ENCODE results near the gene PRUNE2. TPM values are rescaled to one million over a fixed set of nuclear protein-coding genes. Genes with fewer than 3 reads are reported as not detected.

Gene PRUNE2
- total and polyA plus RNA-seq, 4 donors, result 1.3 to 4.5 (median 1.6) TPM

DNA sequence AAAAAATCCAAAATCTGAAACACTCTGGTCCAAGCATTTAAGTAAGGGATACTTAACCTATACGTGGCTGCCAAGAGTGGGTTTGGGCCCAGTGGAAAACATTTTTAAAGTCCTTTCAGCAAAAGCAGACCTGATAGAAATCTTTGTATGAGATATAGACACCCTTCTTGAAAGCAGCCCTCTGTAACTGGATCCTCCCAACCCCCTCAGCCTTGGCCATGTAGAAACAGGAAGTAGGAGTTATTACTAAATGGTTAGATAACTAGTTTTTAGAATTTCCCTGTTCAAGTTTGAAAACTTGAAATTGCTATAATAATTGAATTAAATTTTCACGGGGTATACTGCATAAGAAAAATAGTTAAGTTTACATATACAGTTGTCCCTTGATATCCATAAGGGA lies 253.0 kb downstream of the PRUNE2 start:
- no peaks in the 10 kb centered on the region for H3K4me1 ChIP-seq (ENCODE audit: control insufficient read depth in 4 of 4, insufficient read depth in 4 of 4, low read length in 3 of 4)
- TF ChIP-seq FOXA2 (IDR thresholded peaks at IDR 0.05), result no peak
- TF ChIP-seq, protein P1, sequence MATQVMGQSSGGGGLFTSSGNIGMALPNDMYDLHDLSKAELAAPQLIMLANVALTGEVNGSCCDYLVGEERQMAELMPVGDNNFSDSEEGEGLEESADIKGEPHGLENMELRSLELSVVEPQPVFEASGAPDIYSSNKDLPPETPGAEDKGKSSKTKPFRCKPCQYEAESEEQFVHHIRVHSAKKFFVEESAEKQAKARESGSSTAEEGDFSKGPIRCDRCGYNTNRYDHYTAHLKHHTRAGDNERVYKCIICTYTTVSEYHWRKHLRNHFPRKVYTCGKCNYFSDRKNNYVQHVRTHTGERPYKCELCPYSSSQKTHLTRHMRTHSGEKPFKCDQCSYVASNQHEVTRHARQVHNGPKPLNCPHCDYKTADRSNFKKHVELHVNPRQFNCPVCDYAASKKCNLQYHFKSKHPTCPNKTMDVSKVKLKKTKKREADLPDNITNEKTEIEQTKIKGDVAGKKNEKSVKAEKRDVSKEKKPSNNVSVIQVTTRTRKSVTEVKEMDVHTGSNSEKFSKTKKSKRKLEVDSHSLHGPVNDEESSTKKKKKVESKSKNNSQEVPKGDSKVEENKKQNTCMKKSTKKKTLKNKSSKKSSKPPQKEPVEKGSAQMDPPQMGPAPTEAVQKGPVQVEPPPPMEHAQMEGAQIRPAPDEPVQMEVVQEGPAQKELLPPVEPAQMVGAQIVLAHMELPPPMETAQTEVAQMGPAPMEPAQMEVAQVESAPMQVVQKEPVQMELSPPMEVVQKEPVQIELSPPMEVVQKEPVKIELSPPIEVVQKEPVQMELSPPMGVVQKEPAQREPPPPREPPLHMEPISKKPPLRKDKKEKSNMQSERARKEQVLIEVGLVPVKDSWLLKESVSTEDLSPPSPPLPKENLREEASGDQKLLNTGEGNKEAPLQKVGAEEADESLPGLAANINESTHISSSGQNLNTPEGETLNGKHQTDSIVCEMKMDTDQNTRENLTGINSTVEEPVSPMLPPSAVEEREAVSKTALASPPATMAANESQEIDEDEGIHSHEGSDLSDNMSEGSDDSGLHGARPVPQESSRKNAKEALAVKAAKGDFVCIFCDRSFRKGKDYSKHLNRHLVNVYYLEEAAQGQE (IDR thresholded peaks at IDR 0.05), result no peak
- TF ChIP-seq, protein P2, sequence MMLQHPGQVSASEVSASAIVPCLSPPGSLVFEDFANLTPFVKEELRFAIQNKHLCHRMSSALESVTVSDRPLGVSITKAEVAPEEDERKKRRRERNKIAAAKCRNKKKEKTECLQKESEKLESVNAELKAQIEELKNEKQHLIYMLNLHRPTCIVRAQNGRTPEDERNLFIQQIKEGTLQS (IDR thresholded peaks at IDR 0.05), result no peak
- no peak for TF ChIP-seq FOXA1 (IDR thresholded peaks at IDR 0.05)
- H3K4me3 ChIP-seq (ENCODE audit: low read depth in 1 of 3, low read length in 3 of 3), result no peak overlapping the region
- no peak overlapping the region for H3K27ac ChIP-seq (ENCODE audit: low read depth in 1 of 2, low read length in 2 of 2)
- no peaks in the 10 kb centered on the region for H3K27me3 ChIP-seq (ENCODE audit: control insufficient read depth in 4 of 4, insufficient read depth in 4 of 4, low read length in 3 of 4)
- WGBS, result 76% methylated on average over 2 of the region's 2 CpGs
- no peak overlapping the region for H3K9ac ChIP-seq (ENCODE audit: low read depth in 1 of 2, low read length in 2 of 2)
- DNase-seq (ENCODE audit: low spot score), result no peak
- no peaks in the 10 kb centered on the region for H3K9me3 ChIP-seq (ENCODE audit: control insufficient read depth in 4 of 4, low read length in 3 of 4)
- no peaks in the 10 kb centered on the region for H3K36me3 ChIP-seq (ENCODE audit: control insufficient read depth in 4 of 4, insufficient read depth in 3 of 4, low read depth in 1 of 4, low read length in 3 of 4)

DNA sequence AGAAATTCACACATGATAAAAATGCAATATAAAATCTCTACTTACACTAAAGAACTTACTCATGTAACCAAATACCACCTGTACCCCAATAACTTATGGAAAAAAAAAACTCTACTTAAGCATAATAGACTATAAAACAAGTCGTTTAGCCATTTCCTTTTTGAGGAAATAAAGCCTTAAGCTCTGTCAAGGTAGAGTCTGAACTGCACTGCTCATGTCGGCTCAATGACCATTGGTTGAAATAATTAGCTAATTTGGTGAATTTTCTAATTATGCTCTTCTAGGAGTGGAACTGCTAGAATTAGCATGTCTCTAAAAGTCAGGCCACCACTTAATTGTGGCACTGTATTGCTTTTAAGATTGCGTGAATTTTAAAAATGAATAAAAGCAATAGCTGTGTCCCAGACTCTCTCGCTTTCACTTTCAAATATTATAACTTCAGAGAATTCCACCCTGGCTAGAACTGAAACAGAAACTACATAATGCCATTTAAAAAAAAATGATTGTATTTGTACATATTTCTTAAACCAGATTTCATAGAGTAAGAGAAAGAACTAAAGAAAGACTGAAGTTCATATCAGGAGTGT lies 254.7 kb downstream of the PRUNE2 start:
- no peaks in the 10 kb centered on the region for H3K36me3 ChIP-seq (ENCODE audit: control insufficient read depth in 4 of 4, insufficient read depth in 3 of 4, low read depth in 1 of 4, low read length in 3 of 4)
- 56% methylated on average over 4 of the region's 4 CpGs for WGBS
- TF ChIP-seq, protein P1 (IDR thresholded peaks at IDR 0.05), result no peak
- TF ChIP-seq, protein P3, sequence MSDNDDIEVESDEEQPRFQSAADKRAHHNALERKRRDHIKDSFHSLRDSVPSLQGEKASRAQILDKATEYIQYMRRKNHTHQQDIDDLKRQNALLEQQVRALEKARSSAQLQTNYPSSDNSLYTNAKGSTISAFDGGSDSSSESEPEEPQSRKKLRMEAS (IDR thresholded peaks at IDR 0.05), result no peak
- TF ChIP-seq NR2F2 (IDR thresholded peaks at IDR 0.05) (no peak), GABPA (IDR thresholded peaks at IDR 0.05 in 1 of 2, conservative IDR thresholded peaks at IDR 0.05 in 1 of 2) (no peak), JUND (IDR thresholded peaks at IDR 0.05) (no peak), SP1 (IDR thresholded peaks at IDR 0.05) (no peak), YY1 (IDR thresholded peaks at IDR 0.05) (no peak), FOXA2 (IDR thresholded peaks at IDR 0.05) (no peak), EGR1 (IDR thresholded peaks at IDR 0.05; ENCODE audit: low read depth in 2 of 2) (no peak), RAD21 (IDR thresholded peaks at IDR 0.05) (no peak), TAF1 (conservative IDR thresholded peaks at IDR 0.05) (no peak), FOXA1 (IDR thresholded peaks at IDR 0.05) (no peak), HNF4G (IDR thresholded peaks at IDR 0.05) (no peak), HNF4A (conservative IDR thresholded peaks at IDR 0.05) (no peak), RXRA (IDR thresholded peaks at IDR 0.05) (no peak)
- TF ChIP-seq, protein P2 (IDR thresholded peaks at IDR 0.05), result no peak
- TF ChIP-seq, protein P4, sequence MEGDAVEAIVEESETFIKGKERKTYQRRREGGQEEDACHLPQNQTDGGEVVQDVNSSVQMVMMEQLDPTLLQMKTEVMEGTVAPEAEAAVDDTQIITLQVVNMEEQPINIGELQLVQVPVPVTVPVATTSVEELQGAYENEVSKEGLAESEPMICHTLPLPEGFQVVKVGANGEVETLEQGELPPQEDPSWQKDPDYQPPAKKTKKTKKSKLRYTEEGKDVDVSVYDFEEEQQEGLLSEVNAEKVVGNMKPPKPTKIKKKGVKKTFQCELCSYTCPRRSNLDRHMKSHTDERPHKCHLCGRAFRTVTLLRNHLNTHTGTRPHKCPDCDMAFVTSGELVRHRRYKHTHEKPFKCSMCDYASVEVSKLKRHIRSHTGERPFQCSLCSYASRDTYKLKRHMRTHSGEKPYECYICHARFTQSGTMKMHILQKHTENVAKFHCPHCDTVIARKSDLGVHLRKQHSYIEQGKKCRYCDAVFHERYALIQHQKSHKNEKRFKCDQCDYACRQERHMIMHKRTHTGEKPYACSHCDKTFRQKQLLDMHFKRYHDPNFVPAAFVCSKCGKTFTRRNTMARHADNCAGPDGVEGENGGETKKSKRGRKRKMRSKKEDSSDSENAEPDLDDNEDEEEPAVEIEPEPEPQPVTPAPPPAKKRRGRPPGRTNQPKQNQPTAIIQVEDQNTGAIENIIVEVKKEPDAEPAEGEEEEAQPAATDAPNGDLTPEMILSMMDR (IDR thresholded peaks at IDR 0.05; ENCODE audit: low read depth, low read length, missing input control), result no peak
- TF ChIP-seq, protein P5, sequence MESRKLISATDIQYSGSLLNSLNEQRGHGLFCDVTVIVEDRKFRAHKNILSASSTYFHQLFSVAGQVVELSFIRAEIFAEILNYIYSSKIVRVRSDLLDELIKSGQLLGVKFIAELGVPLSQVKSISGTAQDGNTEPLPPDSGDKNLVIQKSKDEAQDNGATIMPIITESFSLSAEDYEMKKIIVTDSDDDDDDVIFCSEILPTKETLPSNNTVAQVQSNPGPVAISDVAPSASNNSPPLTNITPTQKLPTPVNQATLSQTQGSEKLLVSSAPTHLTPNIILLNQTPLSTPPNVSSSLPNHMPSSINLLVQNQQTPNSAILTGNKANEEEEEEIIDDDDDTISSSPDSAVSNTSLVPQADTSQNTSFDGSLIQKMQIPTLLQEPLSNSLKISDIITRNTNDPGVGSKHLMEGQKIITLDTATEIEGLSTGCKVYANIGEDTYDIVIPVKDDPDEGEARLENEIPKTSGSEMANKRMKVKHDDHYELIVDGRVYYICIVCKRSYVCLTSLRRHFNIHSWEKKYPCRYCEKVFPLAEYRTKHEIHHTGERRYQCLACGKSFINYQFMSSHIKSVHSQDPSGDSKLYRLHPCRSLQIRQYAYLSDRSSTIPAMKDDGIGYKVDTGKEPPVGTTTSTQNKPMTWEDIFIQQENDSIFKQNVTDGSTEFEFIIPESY (IDR thresholded peaks at IDR 0.05), result no peak
- no peak overlapping the region for H3K9ac ChIP-seq (ENCODE audit: low read depth in 1 of 2, low read length in 2 of 2)
- peak overlapping the region in 1 of 3 donors; percentile 11 for H3K4me3 ChIP-seq (ENCODE audit: low read depth in 1 of 3, low read length in 3 of 3)
- H3K27ac ChIP-seq (ENCODE audit: low read depth in 1 of 2, low read length in 2 of 2), result peak overlapping the region in 1 of 2 donors; percentile 39
- H3K27me3 ChIP-seq (ENCODE audit: control insufficient read depth in 4 of 4, insufficient read depth in 4 of 4, low read length in 3 of 4), result no peaks in the 10 kb centered on the region
- no peak for DNase-seq (ENCODE audit: low spot score)
- H3K9me3 ChIP-seq (ENCODE audit: control insufficient read depth in 4 of 4, low read length in 3 of 4), result no peaks in the 10 kb centered on the region
- no peaks in the 10 kb centered on the region for H3K4me1 ChIP-seq (ENCODE audit: control insufficient read depth in 4 of 4, insufficient read depth in 4 of 4, low read length in 3 of 4)
